ENCODE results near the gene C4orf50.
A peak's percentile ranks its signal among the peaks of the same experiment; 100 is the strongest.

The C4orf50 gene

GRCh38 chr4:5956285-5957021 is 61.8 kb downstream of the C4orf50 start:
- peak; percentile 24 for DNase-seq
- Histone ChIP-seq H3K4me1 (ENCODE audit: low read length) (peaks cover 16% of the 10 kb centered on the region), H3F3A (ENCODE audit: insufficient read depth, low read length) (no peaks in the 10 kb centered on the region), H3K9me3 (replicated peaks; ENCODE audit: insufficient read depth, low read length) (no peaks in the 10 kb centered on the region), H3K4me3 (ENCODE audit: low read length) (no peak overlapping the region; the same call in 1 of the 2 replicates), H3K4me2 (ENCODE audit: low read depth, low read length) (peak overlapping the region; percentile 14; the same call in 1 of the 2 replicates), H3K36me3 (replicated peaks; ENCODE audit: insufficient read depth, low read length) (no peaks in the 10 kb centered on the region), H3K9ac (ENCODE audit: low read length) (no peak overlapping the region), H4K20me1 (ENCODE audit: insufficient read depth, low read length) (no peaks in the 10 kb centered on the region), H3K79me2 (ENCODE audit: low read length) (no peaks in the 10 kb centered on the region), H3K27ac (ENCODE audit: low read length) (peak overlapping the region; percentile 26; the same call in 1 of the 2 replicates), H2AFZ (ENCODE audit: low read length) (peak overlapping the region; percentile 54; the same call in 1 of the 2 replicates), H3K9me2 (replicated peaks; ENCODE audit: insufficient read depth, low read length) (no peaks in the 10 kb centered on the region), H3K27me3 (replicated peaks; ENCODE audit: insufficient read depth, low read length) (peaks cover 26% of the 10 kb centered on the region)
- no peak for TF ChIP-seq EZH2phosphoT487 (IDR thresholded peaks at IDR 0.05; ENCODE audit: low read length)
- TF ChIP-seq EZH2 (optimal IDR thresholded peaks at IDR 0.05; ENCODE audit: low read depth, low read length), result no peak
- TF ChIP-seq CTCF (IDR thresholded peaks at IDR 0.05; ENCODE audit: low read length), result no peak

- Histone ChIP-seq H3K9me2 (replicated peaks; ENCODE audit: insufficient read depth, low read length) (no peaks in the 10 kb centered on the region), H3K27ac (ENCODE audit: low read length) (peak overlapping the region; percentile 26; the same call in 1 of the 2 replicates), H2AFZ (ENCODE audit: low read length) (no peak overlapping the region), H3K27me3 (replicated peaks; ENCODE audit: insufficient read depth, low read length) (peaks cover 26% of the 10 kb centered on the region), H3K36me3 (replicated peaks; ENCODE audit: insufficient read depth, low read length) (no peaks in the 10 kb centered on the region), H3K9ac (ENCODE audit: low read length) (no peak overlapping the region), H4K20me1 (ENCODE audit: insufficient read depth, low read length) (no peaks in the 10 kb centered on the region), H3K4me1 (ENCODE audit: low read length) (peaks cover 16% of the 10 kb centered on the region), H3K79me2 (ENCODE audit: low read length) (no peaks in the 10 kb centered on the region), H3K4me2 (ENCODE audit: low read depth, low read length) (peak overlapping the region; percentile 14; the same call in 1 of the 2 replicates), H3F3A (ENCODE audit: insufficient read depth, low read length) (no peaks in the 10 kb centered on the region), H3K4me3 (ENCODE audit: low read length) (no peak overlapping the region), H3K9me3 (replicated peaks; ENCODE audit: insufficient read depth, low read length) (no peaks in the 10 kb centered on the region)
- TF ChIP-seq EZH2phosphoT487 (IDR thresholded peaks at IDR 0.05; ENCODE audit: low read length) (no peak), EZH2 (optimal IDR thresholded peaks at IDR 0.05; ENCODE audit: low read depth, low read length) (no peak), CTCF (IDR thresholded peaks at IDR 0.05; ENCODE audit: low read length) (no peak)
- DNase-seq, result no peak
Observed at GRCh38 chr4:5955856-5956255, 62.4 kb downstream of the C4orf50 start.

GRCh38 chr4:5955201-5955821 is 62.9 kb downstream of the C4orf50 start:
- TF ChIP-seq CTCF (IDR thresholded peaks at IDR 0.05; ENCODE audit: low read length), result no peak
- TF ChIP-seq EZH2phosphoT487 (IDR thresholded peaks at IDR 0.05; ENCODE audit: low read length), result no peak
- TF ChIP-seq EZH2 (optimal IDR thresholded peaks at IDR 0.05; ENCODE audit: low read depth, low read length), result no peak
- no peaks in the 10 kb centered on the region for H3K9me2 ChIP-seq (replicated peaks; ENCODE audit: insufficient read depth, low read length)
- no peaks in the 10 kb centered on the region for H3K9me3 ChIP-seq (replicated peaks; ENCODE audit: insufficient read depth, low read length)
- H3K4me3 ChIP-seq (ENCODE audit: low read length), result no peak overlapping the region
- no peaks in the 10 kb centered on the region for H3F3A ChIP-seq (ENCODE audit: insufficient read depth, low read length)
- peaks cover 26% of the 10 kb centered on the region for H3K27me3 ChIP-seq (replicated peaks; ENCODE audit: insufficient read depth, low read length)
- no peaks in the 10 kb centered on the region for H4K20me1 ChIP-seq (ENCODE audit: insufficient read depth, low read length)
- H3K79me2 ChIP-seq (ENCODE audit: low read length), result no peaks in the 10 kb centered on the region
- H2AFZ ChIP-seq (ENCODE audit: low read length), result no peak overlapping the region
- H3K4me2 ChIP-seq (ENCODE audit: low read depth, low read length), result no peak overlapping the region
- H3K4me1 ChIP-seq (ENCODE audit: low read length), result peaks cover 16% of the 10 kb centered on the region
- peak overlapping the region; percentile 14; the same call in 1 of the 2 replicates for H3K27ac ChIP-seq (ENCODE audit: low read length)
- DNase-seq, result no peak
- no peaks in the 10 kb centered on the region for H3K36me3 ChIP-seq (replicated peaks; ENCODE audit: insufficient read depth, low read length)
- no peak overlapping the region for H3K9ac ChIP-seq (ENCODE audit: low read length)
